Measurements from ENCODE around the gene OR4D1.

- TF ChIP-seq YY1 (IDR thresholded peaks at IDR 0.05; ENCODE audit: insufficient read depth, insufficient read length), result no peak
- no peak for TF ChIP-seq ZNF274 (IDR thresholded peaks at IDR 0.05; ENCODE audit: low read depth, low read length)
- TF ChIP-seq SUZ12 (IDR thresholded peaks at IDR 0.05; ENCODE audit: extremely low read depth, insufficient read depth, insufficient read length), result no peak
Measured at GRCh38 chr17:58148609-58149008, 425 bp downstream of the OR4D1 start.
